SK-N-SH treated with all-trans-retinoic acid at 6 μM for 48 hours (cell line): ENCODE data around the gene MOCOS.
A peak's percentile ranks its signal among the peaks of the same experiment; 100 is the strongest.

ENCODE experiments used
- ATAC-seq: fragments of 200-7000 bp; cut with Tn5 transposase; 3 replicates; pipeline ENCODE4 v1.9.1; 2020; ENCODE audit warnings: mild to moderate bottlenecking, moderate library complexity
- ARNTL ChIP-seq: fragments of 450-650 bp; formaldehyde crosslinking; IDR thresholded peaks from 2 replicates; pipeline ENCODE4 v1.5.0; 2020; ENCODE audit warnings: low read depth, mild to moderate bottlenecking, moderate library complexity, borderline replicate concordance
- BACH2 ChIP-seq: fragments of 250-450 bp; sonication (Bioruptor Pico); IDR thresholded peaks from 2 replicates; pipeline ENCODE4 v1.9.0; 2021; ENCODE audit warnings: mild to moderate bottlenecking, borderline replicate concordance
- CREB5 ChIP-seq: fragments of 250-450 bp; sonication (Bioruptor Pico); IDR thresholded peaks from 2 replicates; pipeline ENCODE4 v1.5.1; 2020; ENCODE audit warnings: low read depth, mild to moderate bottlenecking, moderate library complexity
- CSDC2 ChIP-seq: fragments of 250-450 bp; sonication (Bioruptor Pico); IDR thresholded peaks from 2 replicates; pipeline ENCODE4 v1.5.0; 2020; ENCODE audit warnings: mild to moderate bottlenecking, moderate library complexity
- CSRNP3 ChIP-seq: fragments of 250-450 bp; sonication (Bioruptor Pico); IDR thresholded peaks from 2 replicates; pipeline ENCODE4 v1.5.1; 2021; ENCODE audit warnings: mild to moderate bottlenecking, moderate library complexity
- ESRRG ChIP-seq: fragments of 250-450 bp; sonication (Bioruptor Pico); IDR thresholded peaks from 2 replicates; pipeline ENCODE4 v1.6.1; 2021; ENCODE audit warnings: mild to moderate bottlenecking
- ISL1 ChIP-seq: fragments of 250-450 bp; sonication (Bioruptor Pico); IDR thresholded peaks from 2 replicates; pipeline ENCODE4 v2.1.2; 2022; ENCODE audit warnings: mild to moderate bottlenecking, moderate library complexity
- OSR1 ChIP-seq: fragments of 250-450 bp; sonication (Bioruptor Pico); IDR thresholded peaks from 2 replicates; pipeline ENCODE4 v1.8.0; 2022; ENCODE audit warnings: moderate library complexity, mild to moderate bottlenecking, inconsistent platforms
- PATZ1 ChIP-seq: fragments of 250-450 bp; sonication (Bioruptor Pico); IDR thresholded peaks from 2 replicates; pipeline ENCODE4 v1.8.0; 2020; ENCODE audit warnings: mild to moderate bottlenecking, moderate library complexity, borderline replicate concordance
- POU6F1 ChIP-seq: fragments of 250-450 bp; sonication (Bioruptor Pico); IDR thresholded peaks from 2 replicates; pipeline ENCODE4 v1.8.0; 2021; ENCODE audit warnings: low read depth, mild to moderate bottlenecking, moderate library complexity, borderline replicate concordance
- PPARA ChIP-seq: fragments of 250-450 bp; sonication (Bioruptor Pico); IDR thresholded peaks from 2 replicates; pipeline ENCODE4 v1.5.0; 2020; ENCODE audit warnings: mild to moderate bottlenecking, borderline replicate concordance
- RARB ChIP-seq: fragments of 250-450 bp; sonication (Bioruptor Pico); IDR thresholded peaks from 2 replicates; pipeline ENCODE4 v1.8.0; 2021; ENCODE audit warnings: mild to moderate bottlenecking, moderate library complexity
- SNAI2 ChIP-seq: fragments of 250-450 bp; sonication (Bioruptor Pico); IDR thresholded peaks from 2 replicates; pipeline ENCODE4 v1.5.0; 2020; ENCODE audit warnings: mild to moderate bottlenecking, moderate library complexity
- TCF4 ChIP-seq: fragments of 250-450 bp; sonication (Bioruptor Pico); IDR thresholded peaks from 2 replicates; pipeline ENCODE4 v1.8.0; 2021; ENCODE audit warnings: mild to moderate bottlenecking, moderate library complexity, borderline replicate concordance
- TOX ChIP-seq: fragments of 250-450 bp; sonication (Bioruptor Pico); IDR thresholded peaks from 2 replicates; pipeline ENCODE4 v1.8.0; 2021; ENCODE audit warnings: mild to moderate bottlenecking, moderate library complexity, borderline replicate concordance
- ZFP3 ChIP-seq: fragments of 250-450 bp; sonication (Bioruptor Pico); IDR thresholded peaks from 2 replicates; pipeline ENCODE4 v1.5.0; 2020; ENCODE audit warnings: mild to moderate bottlenecking, moderate library complexity
- ZFP30 ChIP-seq: fragments of 450-650 bp; formaldehyde crosslinking; IDR thresholded peaks from 2 replicates; pipeline ENCODE4 v1.5.0; 2022; ENCODE audit warnings: mild to moderate bottlenecking, moderate library complexity
- ZNF565 ChIP-seq: fragments of 450-650 bp; formaldehyde crosslinking; conservative IDR thresholded peaks from 2 replicates; pipeline ENCODE4 v1.5.0; 2020; ENCODE audit warnings: low read depth, mild to moderate bottlenecking, moderate library complexity
- ZNF70 ChIP-seq: fragments of 450-650 bp; formaldehyde crosslinking; IDR thresholded peaks from 2 replicates; pipeline ENCODE4 v1.5.0; 2020; ENCODE audit warnings: mild to moderate bottlenecking, moderate library complexity
- ZNF8 ChIP-seq: fragments of 450-650 bp; formaldehyde crosslinking; IDR thresholded peaks from 2 replicates; pipeline ENCODE4 v1.5.0; 2020; ENCODE audit warnings: mild to moderate bottlenecking, moderate library complexity
- TF ChIP-seq, protein P1 (sequence below): fragments of 250-450 bp; sonication (Bioruptor Pico); IDR thresholded peaks from 2 replicates; pipeline ENCODE4 v1.5.0; 2020; ENCODE audit warnings: mild to moderate bottlenecking, moderate library complexity

MOCOS gene

GRCh38 chr18:36269157-36269556 lies 81.9 kb downstream of the MOCOS start:
- ATAC-seq, result no peak
- TF ChIP-seq CSRNP3 (CRISPR knock-in tag) (no peak), ARNTL (CRISPR knock-in tag) (no peak), POU6F1 (CRISPR knock-in tag) (no peak), BACH2 (CRISPR knock-in tag) (no peak), CREB5 (no peak), ZNF8 (CRISPR knock-in tag) (no peak), SNAI2 (CRISPR knock-in tag) (no peak), ISL1 (CRISPR knock-in tag) (no peak), TOX (CRISPR knock-in tag) (no peak), RARB (CRISPR knock-in tag) (no peak), ZNF70 (CRISPR knock-in tag) (no peak), ZFP3 (CRISPR knock-in tag) (no peak), PPARA (CRISPR knock-in tag) (no peak), ZFP30 (CRISPR knock-in tag) (no peak), ZNF565 (CRISPR knock-in tag) (no peak), PATZ1 (no peak), TCF4 (CRISPR knock-in tag) (no peak), CSDC2 (CRISPR knock-in tag) (no peak)
- TF ChIP-seq, protein P1, sequence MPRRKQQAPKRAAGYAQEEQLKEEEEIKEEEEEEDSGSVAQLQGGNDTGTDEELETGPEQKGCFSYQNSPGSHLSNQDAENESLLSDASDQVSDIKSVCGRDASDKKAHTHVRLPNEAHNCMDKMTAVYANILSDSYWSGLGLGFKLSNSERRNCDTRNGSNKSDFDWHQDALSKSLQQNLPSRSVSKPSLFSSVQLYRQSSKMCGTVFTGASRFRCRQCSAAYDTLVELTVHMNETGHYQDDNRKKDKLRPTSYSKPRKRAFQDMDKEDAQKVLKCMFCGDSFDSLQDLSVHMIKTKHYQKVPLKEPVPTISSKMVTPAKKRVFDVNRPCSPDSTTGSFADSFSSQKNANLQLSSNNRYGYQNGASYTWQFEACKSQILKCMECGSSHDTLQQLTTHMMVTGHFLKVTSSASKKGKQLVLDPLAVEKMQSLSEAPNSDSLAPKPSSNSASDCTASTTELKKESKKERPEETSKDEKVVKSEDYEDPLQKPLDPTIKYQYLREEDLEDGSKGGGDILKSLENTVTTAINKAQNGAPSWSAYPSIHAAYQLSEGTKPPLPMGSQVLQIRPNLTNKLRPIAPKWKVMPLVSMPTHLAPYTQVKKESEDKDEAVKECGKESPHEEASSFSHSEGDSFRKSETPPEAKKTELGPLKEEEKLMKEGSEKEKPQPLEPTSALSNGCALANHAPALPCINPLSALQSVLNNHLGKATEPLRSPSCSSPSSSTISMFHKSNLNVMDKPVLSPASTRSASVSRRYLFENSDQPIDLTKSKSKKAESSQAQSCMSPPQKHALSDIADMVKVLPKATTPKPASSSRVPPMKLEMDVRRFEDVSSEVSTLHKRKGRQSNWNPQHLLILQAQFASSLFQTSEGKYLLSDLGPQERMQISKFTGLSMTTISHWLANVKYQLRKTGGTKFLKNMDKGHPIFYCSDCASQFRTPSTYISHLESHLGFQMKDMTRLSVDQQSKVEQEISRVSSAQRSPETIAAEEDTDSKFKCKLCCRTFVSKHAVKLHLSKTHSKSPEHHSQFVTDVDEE (CRISPR knock-in tag), result no peak

DNA sequence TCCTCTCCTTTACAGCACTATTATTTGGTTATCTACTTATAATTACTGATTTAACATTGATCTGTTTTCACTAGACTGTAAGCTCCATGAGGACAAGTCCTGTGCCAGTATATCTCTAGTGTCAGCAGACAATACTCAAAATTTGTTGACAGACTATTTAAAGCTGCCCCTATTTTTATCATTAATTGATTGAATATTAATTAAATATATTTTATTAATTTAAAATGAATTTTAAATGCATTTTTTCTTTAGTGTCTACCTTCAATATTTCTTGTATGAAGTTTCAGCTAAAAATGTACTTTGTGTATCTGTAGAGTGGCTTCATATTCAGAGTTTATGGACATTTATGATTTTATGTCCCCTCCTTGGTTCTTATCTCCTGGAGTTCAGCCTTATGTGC lies 83.9 kb downstream of the MOCOS start:
- ATAC-seq, result no peak
- TF ChIP-seq PATZ1, result no peak
- TF ChIP-seq ZNF70 (CRISPR knock-in tag), result 0 out of 2 replicates have a peak, but pooled peaks have one; percentile 24

DNA sequence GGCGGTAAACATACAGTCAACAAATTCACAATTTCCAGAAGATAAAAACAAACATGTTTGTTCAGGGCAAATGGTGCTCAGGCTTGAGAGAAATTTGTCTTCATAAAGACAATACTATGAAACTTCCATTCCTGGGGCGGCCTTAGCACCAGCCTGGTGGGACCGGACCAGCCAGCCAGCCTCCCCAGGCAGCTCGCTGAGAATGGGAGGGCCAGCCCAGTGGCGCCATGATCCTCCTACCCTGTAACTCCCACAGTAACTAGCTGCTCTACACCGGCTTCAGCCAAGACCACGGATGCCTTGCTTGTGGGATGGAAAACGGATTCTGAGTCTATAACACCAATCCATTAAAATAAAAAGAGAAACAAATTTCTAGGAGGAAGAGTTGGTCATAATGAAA lies 86.0 kb downstream of the MOCOS start:
- no peak for ATAC-seq
- no peak for TF ChIP-seq ARNTL (CRISPR knock-in tag)
- no peak for TF ChIP-seq OSR1
- TF ChIP-seq ESRRG (CRISPR knock-in tag), result no peak
- no peak for TF ChIP-seq ZNF565 (CRISPR knock-in tag)
- TF ChIP-seq PATZ1, result no peak
- no peak for TF ChIP-seq TCF4 (CRISPR knock-in tag)
- no peak for TF ChIP-seq RARB (CRISPR knock-in tag)
- no peak for TF ChIP-seq CSDC2 (CRISPR knock-in tag)
- TF ChIP-seq TOX (CRISPR knock-in tag), result no peak
- TF ChIP-seq CREB5, result no peak
- no peak for TF ChIP-seq ZFP30 (CRISPR knock-in tag)
- TF ChIP-seq ZNF70 (CRISPR knock-in tag), result no peak
